ENCODE measurements around the gene MRS2.

The MRS2 gene

GRCh38 chr6:24402697-24403500 is at the start of gene MRS2:
MRS2 (plus strand) TSS chr6:24402936; CDS start chr6:24403047, 111 bp downstream.
- peak within 1 kb of the TSS; percentile 47 to 84 for H3K27ac ChIP-seq
- no peak for TF ChIP-seq CTCF (IDR thresholded peaks at IDR 0.05)
- DNase-seq (ENCODE audit: low spot score) = peak; percentile 80
- H3K4me3 ChIP-seq = peak within 1 kb of the TSS; percentile 93

- TF ChIP-seq CTCF (IDR thresholded peaks at IDR 0.05) = no peak
- Histone ChIP-seq H3K4me3 (no peak overlapping the region), H3K27ac (no peak overlapping the region)
- no peak for DNase-seq (ENCODE audit: low spot score)
Measured at GRCh38 chr6:24353861-24354260, 48.9 kb upstream of the MRS2 start.

- no peak for TF ChIP-seq CTCF (IDR thresholded peaks at IDR 0.05)
- H3K27ac ChIP-seq = no peak overlapping the region
- no peak overlapping the region for H3K4me3 ChIP-seq
- DNase-seq (ENCODE audit: low spot score) = no peak
Measured at GRCh38 chr6:24355393-24355792, 47.3 kb upstream of the MRS2 start.

- Histone ChIP-seq H3K4me3 (no peak overlapping the region), H3K27ac (no peak overlapping the region)
- DNase-seq (ENCODE audit: low spot score) = no peak
- no peak for TF ChIP-seq CTCF (IDR thresholded peaks at IDR 0.05)
Measured at GRCh38 chr6:24356310-24356973, 46.3 kb upstream of the MRS2 start.

- Histone ChIP-seq H3K27ac (no peak within 1 kb of the TSS), H3K4me3 (peak within 1 kb of the TSS; percentile 55)
- DNase-seq (ENCODE audit: low spot score) = no peak
- TF ChIP-seq CTCF (IDR thresholded peaks at IDR 0.05) = no peak
Measured at GRCh38 chr6:24357336-24358218, 45.2 kb upstream of the MRS2 start, which contains the start of gene DCDC2. DCDC2 (minus strand) TSS chr6:24358059; CDS start chr6:24357750, 309 bp downstream.

GRCh38 chr6:24358219-24358821 is 44.4 kb upstream of the MRS2 start:
- H3K4me3 ChIP-seq = peak overlapping the region; percentile 55
- H3K27ac ChIP-seq = no peak overlapping the region
- no peak for DNase-seq (ENCODE audit: low spot score)

More at GRCh38 chr6:24358219-24358821, 44.4 kb upstream of the MRS2 start:
- no peak for TF ChIP-seq CTCF (IDR thresholded peaks at IDR 0.05)
